Central memory CD8-positive, alpha-beta T cell (primary cell): ENCODE results near the gene PLCB1.

Source experiments
- ATAC-seq: fragments of 150-1000 bp; cut with Tn5 transposase; replicated peaks from 2 replicates; pipeline ENCODE4 v1.10.0; 2022; ENCODE audit warnings: mild to moderate bottlenecking, moderate FRiP score, moderate number of reproducible peaks; ENCODE audit not compliant: poor library complexity, severe bottlenecking; ENCODE audit errors: extremely low read depth
- DNase-seq, 2 donors: peaks; one replicate each; pipeline ENCODE4 v3.0.0; 2021; ENCODE audit warnings: low spot score in 2 of 2
- H3K27ac Mint-ChIP-seq: one replicate; pipeline ENCODE4 v1.8.0; 2022; ENCODE audit warnings: low read depth, mild to moderate bottlenecking, moderate library complexity, mixed read lengths
- H3K27me3 Mint-ChIP-seq: one replicate; pipeline ENCODE4 v1.8.0; 2022; ENCODE audit warnings: mixed read lengths
- H3K36me3 Mint-ChIP-seq: one replicate; pipeline ENCODE4 v1.8.0; 2022; ENCODE audit warnings: mild to moderate bottlenecking, moderate library complexity, mixed read lengths; ENCODE audit not compliant: insufficient read depth
- H3K4me1 Mint-ChIP-seq: one replicate; pipeline ENCODE4 v1.8.0; 2022; ENCODE audit warnings: mixed read lengths
- H3K4me3 Mint-ChIP-seq: one replicate; pipeline ENCODE4 v1.8.0; 2022; ENCODE audit warnings: mild to moderate bottlenecking, moderate library complexity, mixed read lengths
- H3K9me3 Mint-ChIP-seq: one replicate; pipeline ENCODE4 v1.8.0; 2022; ENCODE audit warnings: mixed read lengths

Gene PLCB1

DNA sequence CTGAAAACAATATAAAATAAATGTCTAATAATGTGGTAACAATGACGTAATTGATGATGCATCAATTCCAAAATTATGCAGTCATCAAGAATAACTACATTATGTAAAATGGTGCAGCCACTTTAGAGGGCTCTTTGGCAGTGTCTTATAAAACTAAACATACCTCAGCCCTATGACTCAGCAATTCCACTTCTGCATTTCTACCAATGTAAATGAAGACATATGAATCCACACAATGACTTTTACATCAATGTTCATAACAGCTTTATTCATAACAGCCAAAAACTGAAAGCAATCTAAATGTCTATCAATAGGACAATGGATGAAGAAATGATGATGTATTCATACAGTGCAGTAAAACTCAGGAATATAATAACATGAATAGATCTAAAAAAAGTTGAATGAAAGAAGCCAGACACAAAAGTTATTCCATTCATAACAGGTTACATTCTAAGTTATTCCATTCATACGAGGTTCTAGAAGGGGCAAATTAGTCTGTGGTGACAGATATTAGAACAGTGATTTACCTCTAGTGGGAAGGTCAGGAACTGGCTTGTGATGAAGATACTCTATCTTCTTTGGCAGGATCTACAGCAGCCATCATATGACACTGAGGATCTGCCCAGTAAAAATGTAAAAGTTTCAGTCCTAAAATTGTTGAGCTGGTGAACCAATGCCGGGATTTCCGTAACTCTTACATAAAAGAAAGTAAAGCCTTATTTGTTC lies 396.1 kb downstream of the PLCB1 start:
- no peak for DNase-seq
- Mint-ChIP-seq H3K27ac (no peak overlapping the region), H3K4me3 (no peak overlapping the region), H3K9me3 (no peaks in the 10 kb centered on the region), H3K4me1 (no peaks in the 10 kb centered on the region), H3K36me3 (peaks cover 3% of the 10 kb centered on the region), H3K27me3 (no peaks in the 10 kb centered on the region)
- no peak for ATAC-seq

DNA sequence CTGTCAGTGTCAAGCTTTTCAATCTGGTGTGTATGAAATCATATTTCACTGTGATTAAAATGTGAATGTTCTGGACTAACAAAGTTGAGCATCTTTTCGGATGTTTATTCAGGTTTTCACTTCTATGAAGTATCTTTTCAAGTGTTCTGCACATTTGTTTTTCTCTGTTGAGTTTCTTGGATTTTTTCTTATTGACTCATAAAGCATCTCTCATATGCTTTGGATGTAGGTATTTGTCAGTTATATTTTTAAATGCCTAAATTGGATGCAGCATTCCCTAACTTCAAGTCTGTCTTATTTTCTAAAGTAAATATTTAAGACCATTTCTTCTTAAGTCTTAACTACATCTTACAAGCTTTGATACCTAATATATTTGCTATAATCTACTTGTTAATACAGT lies 398.0 kb downstream of the PLCB1 start:
- no peak overlapping the region for H3K4me3 Mint-ChIP-seq
- no peak overlapping the region for H3K27ac Mint-ChIP-seq
- no peak for ATAC-seq
- no peaks in the 10 kb centered on the region for H3K4me1 Mint-ChIP-seq
- no peak for DNase-seq
- H3K27me3 Mint-ChIP-seq: no peaks in the 10 kb centered on the region
- no peaks in the 10 kb centered on the region for H3K9me3 Mint-ChIP-seq
- peaks cover 5% of the 10 kb centered on the region for H3K36me3 Mint-ChIP-seq

DNA sequence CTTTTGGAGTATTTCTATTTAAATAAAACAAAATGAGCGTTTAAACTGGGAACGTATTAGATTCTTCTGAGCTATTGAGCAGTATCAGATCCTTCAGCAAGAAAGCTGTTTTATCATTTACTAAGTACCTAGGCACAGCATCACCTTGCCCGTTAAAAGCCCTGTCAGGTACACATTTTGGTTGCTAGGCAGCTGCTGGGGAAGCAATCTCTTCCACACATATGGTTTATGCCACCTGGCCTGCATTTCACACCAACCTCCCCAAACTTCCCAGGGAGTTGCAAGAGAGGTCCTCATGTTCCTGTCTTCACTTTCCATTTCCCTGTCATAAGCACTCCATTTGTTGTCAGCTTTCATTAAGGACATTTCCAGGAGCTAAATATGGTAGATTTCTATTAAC lies 400.1 kb downstream of the PLCB1 start:
- H3K9me3 Mint-ChIP-seq: no peaks in the 10 kb centered on the region
- no peak overlapping the region for H3K27ac Mint-ChIP-seq
- DNase-seq: no peak
- H3K4me1 Mint-ChIP-seq: no peaks in the 10 kb centered on the region
- H3K4me3 Mint-ChIP-seq: no peak overlapping the region
- no peaks in the 10 kb centered on the region for H3K27me3 Mint-ChIP-seq
- ATAC-seq: no peak
- H3K36me3 Mint-ChIP-seq: peaks cover 5% of the 10 kb centered on the region

DNA sequence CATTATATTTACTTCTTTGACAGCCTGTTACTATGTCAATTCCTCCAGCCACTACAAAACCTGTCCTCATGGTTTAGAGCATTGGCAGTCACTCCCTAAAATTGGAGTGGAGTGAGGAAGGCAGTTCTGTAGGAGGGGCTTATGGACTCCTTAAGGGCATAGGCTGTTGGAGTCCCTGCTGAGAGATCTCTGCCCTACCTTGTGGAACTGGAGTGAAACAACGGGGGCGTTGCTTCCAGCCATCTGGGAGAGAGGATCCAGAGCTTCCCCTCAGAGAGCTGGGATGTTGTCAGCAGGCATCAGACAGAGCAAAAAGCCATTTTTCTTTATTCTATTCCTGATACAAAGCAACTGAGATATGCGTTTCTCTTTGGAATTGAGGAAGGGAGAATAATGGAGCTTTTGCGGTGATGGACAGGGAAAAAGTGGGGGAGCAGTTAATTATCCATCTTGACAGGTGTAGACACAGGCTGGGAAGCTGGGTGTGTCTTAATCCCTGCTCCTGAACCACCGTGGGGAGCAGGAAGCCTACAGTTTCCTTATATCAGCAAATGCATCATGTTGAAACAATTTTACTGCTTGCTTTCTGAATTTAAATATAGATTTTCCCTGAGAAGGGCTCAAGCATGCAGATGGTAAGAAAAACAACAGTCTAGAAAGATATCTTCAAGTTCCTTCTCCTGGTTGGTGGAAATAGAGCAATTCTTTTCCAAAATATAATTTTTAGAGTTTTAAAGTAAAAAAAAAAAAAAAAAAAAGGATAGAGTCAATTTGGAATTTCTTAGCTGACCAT lies 402.5 kb downstream of the PLCB1 start:
- DNase-seq: no peak
- ATAC-seq: no peak
- Mint-ChIP-seq H3K4me1 (no peaks in the 10 kb centered on the region), H3K27me3 (no peaks in the 10 kb centered on the region), H3K36me3 (peaks cover 5% of the 10 kb centered on the region), H3K27ac (no peak overlapping the region), H3K4me3 (no peak overlapping the region), H3K9me3 (no peaks in the 10 kb centered on the region)

DNA sequence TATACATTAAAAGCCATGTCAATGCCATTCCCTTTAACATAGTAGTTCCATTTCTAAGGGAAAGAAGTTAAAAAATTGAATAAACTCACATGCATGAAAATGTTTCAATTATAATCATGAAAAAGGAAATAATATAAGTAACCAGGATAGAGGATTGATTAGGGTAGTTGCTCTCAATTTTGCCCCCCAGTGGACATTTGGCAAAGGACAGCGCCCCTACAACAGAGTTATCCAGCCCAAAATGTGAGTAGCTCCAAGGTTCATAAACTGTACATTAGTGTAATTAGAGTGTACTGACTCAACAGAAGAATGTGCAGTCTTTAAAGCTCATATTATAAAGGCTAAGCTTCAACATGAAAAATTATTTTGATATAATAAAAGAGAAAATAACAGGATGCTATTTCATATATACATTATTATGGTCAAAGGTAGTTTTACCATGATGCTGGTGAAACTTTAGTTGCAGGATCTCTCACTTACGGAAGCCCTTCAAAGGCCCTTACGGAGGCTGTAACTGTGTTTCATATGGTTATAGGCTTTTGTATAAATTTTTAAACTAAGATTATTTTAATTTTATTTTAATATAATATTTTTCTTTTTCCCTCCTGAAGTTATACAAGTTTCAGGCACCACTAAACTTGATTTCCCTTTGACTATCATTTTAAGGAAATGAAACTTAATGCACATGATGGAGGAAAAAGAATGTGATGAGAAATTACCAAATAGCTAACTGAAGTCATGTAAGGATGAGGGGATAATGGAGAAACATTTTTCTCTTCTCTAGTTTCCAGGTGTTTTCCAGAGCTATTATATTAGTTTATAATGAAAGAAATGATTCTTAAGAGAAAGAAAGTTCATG lies 403.6 kb downstream of the PLCB1 start:
- no peak overlapping the region for H3K27ac Mint-ChIP-seq
- no peaks in the 10 kb centered on the region for H3K9me3 Mint-ChIP-seq
- H3K27me3 Mint-ChIP-seq: no peaks in the 10 kb centered on the region
- no peak for DNase-seq
- peaks cover 2% of the 10 kb centered on the region for H3K36me3 Mint-ChIP-seq
- H3K4me3 Mint-ChIP-seq: no peak overlapping the region
- no peaks in the 10 kb centered on the region for H3K4me1 Mint-ChIP-seq
- ATAC-seq: no peak

DNA sequence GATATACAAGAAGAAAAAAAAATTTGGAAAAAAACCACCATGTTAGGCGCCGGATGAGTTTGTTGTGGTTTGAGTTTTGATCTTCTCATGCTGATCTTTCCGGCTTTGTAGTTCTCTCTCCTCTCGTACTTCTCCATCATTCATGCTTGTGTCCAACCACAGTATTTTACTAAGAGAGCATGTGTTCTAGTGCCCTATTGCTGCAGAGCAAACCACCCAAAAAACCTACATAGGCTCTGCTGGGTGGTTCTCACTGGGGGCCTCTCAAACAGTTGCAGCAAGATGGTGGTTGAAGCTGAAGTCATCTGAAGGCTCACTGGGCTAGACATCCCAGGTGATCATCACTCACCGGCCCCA lies 404.2 kb downstream of the PLCB1 start:
- Mint-ChIP-seq H3K27ac (no peak overlapping the region), H3K27me3 (no peaks in the 10 kb centered on the region), H3K4me1 (no peaks in the 10 kb centered on the region), H3K4me3 (no peak overlapping the region), H3K36me3 (peaks cover 2% of the 10 kb centered on the region), H3K9me3 (no peaks in the 10 kb centered on the region)
- no peak for DNase-seq
- no peak for ATAC-seq

DNA sequence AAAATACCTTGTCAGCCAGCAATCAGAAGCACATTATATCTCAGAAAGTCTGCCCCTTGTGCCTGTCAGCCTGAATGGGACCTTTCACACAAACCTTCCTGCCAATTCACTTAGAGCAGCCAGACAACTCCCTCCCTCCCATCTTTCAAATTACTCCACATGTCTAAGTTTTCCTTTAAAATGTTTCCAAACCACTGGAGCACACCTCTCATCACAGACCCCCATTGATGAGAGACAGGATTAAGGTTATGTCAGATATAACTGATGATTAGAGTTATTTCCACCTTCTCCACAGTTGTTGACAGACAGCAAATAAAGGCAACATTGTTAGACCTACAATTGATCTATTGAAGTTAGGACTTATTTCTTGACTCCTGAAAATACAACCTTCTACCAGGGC lies 408.4 kb downstream of the PLCB1 start:
- DNase-seq (no peak), ATAC-seq (no peak)
- H3K27ac Mint-ChIP-seq: no peak overlapping the region
- no peaks in the 10 kb centered on the region for H3K9me3 Mint-ChIP-seq
- H3K4me1 Mint-ChIP-seq: peaks cover 13% of the 10 kb centered on the region
- H3K36me3 Mint-ChIP-seq: no peaks in the 10 kb centered on the region
- no peaks in the 10 kb centered on the region for H3K27me3 Mint-ChIP-seq
- no peak overlapping the region for H3K4me3 Mint-ChIP-seq

DNA sequence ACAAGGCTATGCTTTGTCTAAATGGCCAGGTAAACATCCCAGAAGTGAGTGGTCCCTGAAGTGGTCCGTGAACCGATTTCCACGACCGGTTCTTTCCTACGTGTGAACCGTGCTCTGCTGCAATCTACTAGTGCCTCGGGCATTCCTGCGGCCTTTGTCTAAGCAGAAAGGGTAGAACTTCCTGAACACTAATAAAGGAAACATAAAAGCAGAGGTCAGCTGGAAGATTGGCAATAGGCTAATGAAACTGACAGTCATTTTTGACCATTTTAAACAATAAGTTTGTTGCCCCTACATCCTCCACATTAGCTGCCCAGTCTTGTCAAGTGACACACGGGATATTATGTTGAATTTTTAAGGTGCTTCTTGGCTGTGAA lies 410.0 kb downstream of the PLCB1 start:
- no peaks in the 10 kb centered on the region for H3K9me3 Mint-ChIP-seq
- DNase-seq (no peak), ATAC-seq (no peak)
- H3K4me3 Mint-ChIP-seq: no peak overlapping the region
- no peaks in the 10 kb centered on the region for H3K27me3 Mint-ChIP-seq
- peaks cover 13% of the 10 kb centered on the region for H3K4me1 Mint-ChIP-seq
- no peaks in the 10 kb centered on the region for H3K36me3 Mint-ChIP-seq
- H3K27ac Mint-ChIP-seq: no peak overlapping the region

DNA sequence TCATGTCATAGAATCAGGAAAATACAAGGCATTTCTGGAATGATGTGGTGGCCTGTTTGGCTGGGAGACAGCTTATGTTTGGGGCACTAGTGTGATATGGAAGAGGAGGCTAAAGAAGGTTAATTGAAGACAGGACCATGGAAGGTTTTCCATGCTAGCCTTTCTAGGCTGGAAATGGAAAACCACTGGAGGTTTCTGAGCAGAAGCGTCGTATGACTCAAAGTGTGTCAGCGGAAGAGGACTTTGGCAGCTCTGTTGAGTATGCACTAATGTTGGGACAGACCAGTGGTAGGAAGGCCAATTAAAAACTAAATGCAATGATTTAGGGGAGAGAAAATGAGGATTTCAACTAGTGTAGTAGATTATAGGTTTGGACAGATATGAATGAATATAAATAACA lies 413.1 kb downstream of the PLCB1 start:
- Mint-ChIP-seq H3K4me3 (no peak overlapping the region), H3K9me3 (no peaks in the 10 kb centered on the region), H3K27ac (no peak overlapping the region), H3K4me1 (peaks cover 13% of the 10 kb centered on the region), H3K27me3 (no peaks in the 10 kb centered on the region), H3K36me3 (peaks cover 1% of the 10 kb centered on the region)
- DNase-seq (no peak), ATAC-seq (no peak)

DNA sequence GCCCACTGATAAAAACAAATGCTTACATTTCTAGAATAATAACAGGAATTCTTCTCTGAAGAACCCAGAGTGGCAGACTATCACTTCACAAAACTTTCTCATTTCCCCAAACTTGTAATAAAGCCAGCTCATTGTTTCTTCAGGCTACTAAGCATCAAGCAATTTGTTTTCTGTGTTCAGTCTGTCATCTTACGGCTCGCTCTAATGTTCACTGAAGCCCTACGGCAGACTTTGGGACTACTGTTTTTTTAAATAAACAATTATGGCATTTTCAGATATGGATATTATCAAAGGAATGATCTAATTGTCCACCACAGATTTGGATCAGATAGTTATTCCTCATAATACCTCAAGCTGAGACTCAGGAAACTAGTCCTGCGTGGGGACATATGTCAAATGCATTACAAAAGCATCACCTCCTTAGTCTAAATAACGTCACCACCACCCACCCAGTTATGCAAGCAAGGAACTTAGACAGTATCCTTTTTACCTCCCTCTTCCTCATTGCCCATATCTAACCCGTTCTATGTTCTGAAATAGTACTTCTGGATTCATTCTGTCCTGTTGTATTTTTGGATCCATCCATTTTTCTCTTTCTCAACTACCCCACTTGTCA lies 415.1 kb downstream of the PLCB1 start:
- Mint-ChIP-seq H3K27ac (no peak overlapping the region), H3K36me3 (peaks cover 3% of the 10 kb centered on the region), H3K4me1 (peaks cover 13% of the 10 kb centered on the region), H3K4me3 (no peak overlapping the region), H3K9me3 (no peaks in the 10 kb centered on the region), H3K27me3 (no peaks in the 10 kb centered on the region)
- ATAC-seq (no peak), DNase-seq (no peak)

DNA sequence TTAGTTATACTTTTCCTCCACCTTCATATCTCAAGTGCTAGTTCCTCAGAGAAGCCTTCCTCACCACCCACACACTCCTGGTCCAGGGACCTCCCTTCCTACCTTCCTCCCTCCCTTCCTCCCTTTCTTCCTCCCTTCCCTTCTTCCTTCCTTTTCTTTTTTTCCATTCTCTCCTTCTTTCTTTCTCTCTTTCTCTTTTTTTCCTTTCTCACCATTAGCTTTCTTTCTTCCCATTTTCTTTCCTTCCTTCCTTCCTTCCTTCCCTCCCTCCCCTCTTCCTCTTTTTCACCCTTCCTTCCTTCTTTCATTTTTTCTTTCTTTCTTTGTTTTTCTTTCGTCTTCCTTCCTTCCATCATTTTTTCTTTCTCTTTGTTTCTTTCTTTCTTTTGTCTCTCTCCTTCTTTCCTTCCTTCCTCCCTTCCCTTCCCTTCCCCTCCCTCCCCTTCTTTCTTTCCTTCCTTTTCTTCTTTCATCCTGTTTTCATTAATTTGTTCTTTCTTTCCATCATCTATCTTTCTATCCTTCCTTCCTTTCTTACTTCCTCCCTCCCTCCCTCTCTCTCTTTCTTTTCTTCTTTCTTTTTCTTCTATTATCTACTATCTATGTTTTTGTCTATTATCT lies 416.0 kb downstream of the PLCB1 start:
- Mint-ChIP-seq H3K4me1 (peaks cover 11% of the 10 kb centered on the region), H3K27ac (no peak overlapping the region), H3K4me3 (no peak overlapping the region), H3K9me3 (no peaks in the 10 kb centered on the region), H3K36me3 (peaks cover 3% of the 10 kb centered on the region), H3K27me3 (no peaks in the 10 kb centered on the region)
- ATAC-seq: no peak
- no peak for DNase-seq

DNA sequence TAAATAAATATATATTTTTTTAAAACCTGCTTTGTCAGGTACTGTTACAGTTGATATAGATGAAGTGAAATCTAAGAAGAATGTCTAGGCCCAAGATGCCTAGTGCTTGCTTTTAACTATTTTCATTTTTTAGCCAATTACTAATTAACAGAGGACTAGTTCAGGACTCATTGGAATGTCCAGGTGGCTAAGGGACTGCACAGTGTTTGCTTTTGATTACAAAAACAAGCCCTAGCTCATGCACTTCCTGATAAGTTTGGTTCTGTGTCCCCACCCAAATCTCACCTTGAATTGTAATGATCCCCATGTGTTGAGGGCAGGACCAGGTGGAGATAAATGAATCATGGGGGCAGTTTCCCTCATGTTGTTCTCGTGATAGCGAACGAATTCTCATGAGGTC lies 417.1 kb downstream of the PLCB1 start:
- no peaks in the 10 kb centered on the region for H3K27me3 Mint-ChIP-seq
- peaks cover 3% of the 10 kb centered on the region for H3K36me3 Mint-ChIP-seq
- no peak for ATAC-seq
- H3K27ac Mint-ChIP-seq: no peak overlapping the region
- DNase-seq: no peak
- no peak overlapping the region for H3K4me3 Mint-ChIP-seq
- H3K9me3 Mint-ChIP-seq: no peaks in the 10 kb centered on the region
- H3K4me1 Mint-ChIP-seq: peaks cover 8% of the 10 kb centered on the region
